K562 (cell line): Measurements from ENCODE around the gene MMP24. TPM values are rescaled to one million over a fixed set of nuclear protein-coding genes. Genes with fewer than 3 reads are reported as not detected.

Experiments
- CXXC5 ChIP-seq: fragments of 250-450 bp; sonication (Bioruptor Pico); IDR thresholded peaks from 2 replicates; pipeline ENCODE4 v1.8.0; 2022; ENCODE audit warnings: inconsistent platforms, mild to moderate bottlenecking, moderate library complexity
- FOXK2 ChIP-seq, 2 experiments: fragments of 450-650 bp; IDR thresholded peaks in 1 of 2; conservative IDR thresholded peaks in 1 of 2; 2 replicates each; pipeline ENCODE4 v1.6.1; 2016; ENCODE audit warnings: low read depth in 2 of 2, mild to moderate bottlenecking in 1 of 2
- GABPB1 ChIP-seq: sonication (generic); formaldehyde crosslinking; IDR thresholded peaks from 2 replicates; pipeline ENCODE4 v1.8.0; 2022; ENCODE audit warnings: mild to moderate bottlenecking, missing genetic modification reagents
- GABPB2 ChIP-seq: fragments of 250-450 bp; sonication (Bioruptor Pico); conservative IDR thresholded peaks from 2 replicates; pipeline ENCODE4 v1.5.1; 2021; ENCODE audit warnings: mild to moderate bottlenecking
- KDM5B ChIP-seq: fragments of 200-600 bp; sonication (generic); IDR thresholded peaks from 2 replicates; pipeline ENCODE4 v1.6.1; 2012; ENCODE audit warnings: low read depth, mild to moderate bottlenecking, moderate library complexity, low read length, control low read depth, inconsistent platforms; ENCODE audit not compliant: insufficient replicate concordance
- MEIS2 ChIP-seq: fragments of 450-650 bp; IDR thresholded peaks from 2 replicates; pipeline ENCODE4 v1.6.1; 2014; ENCODE audit warnings: mild to moderate bottlenecking; ENCODE audit not compliant: partially characterized antibody
- RBM25 ChIP-seq: fragments of 200-400 bp; formaldehyde crosslinking; IDR thresholded peaks from 2 replicates; pipeline ENCODE4 v1.6.1; 2018; ENCODE audit warnings: low read length, low read depth, moderate library complexity; ENCODE audit not compliant: severe bottlenecking
- TEAD1 ChIP-seq, 2 experiments: fragments of 450-650 bp in 1 of 2; sonication (generic) in 1 of 2; formaldehyde crosslinking; IDR thresholded peaks; 2 replicates each; pipeline versions ENCODE4 v1.4.0 to v1.8.0; 2020 to 2022; ENCODE audit warnings: mild to moderate bottlenecking in 2 of 2, missing genetic modification reagents in 1 of 2
- polyA plus RNA-seq, 8 experiments: library from polyadenylated mRNA; depleted of rRNA in 4 of 8; stranded (reverse) in 5 of 8; unstranded in 3 of 8; fragments of >200 nt; fragmentation: Nextera tagmentation in 2 of 8; fragmentation: Illumina TruSeq in 1 of 8; extraction: Ambion mirVana in 2 of 8; extraction: Trizol in 1 of 8; gene quantifications; 2 replicates each; pipeline versions ENCODE4 v1.2.1 to v1.2.3, GENCODE V29; 2011 to 2014; ENCODE audit warnings: inconsistent platforms in 1 of 8, missing spikeins in 1 of 8
- total RNA-seq, 7 experiments: library from RNA; depleted of rRNA in 6 of 7; stranded (reverse); fragments of >200 nt in 6 of 7; fragmentation: Illumina TruSeq in 2 of 7; extraction: Trizol in 2 of 7; gene quantifications; 2 replicates each; pipeline versions ENCODE4 v1.2.1 to v1.2.3, GENCODE V29; 2011 to 2021; ENCODE audit warnings: low replicate concordance in 1 of 7
- TF ChIP-seq, protein P1 (sequence below), 2 experiments: fragments of 450-650 bp in 1 of 2; IDR thresholded peaks; 2 replicates each; pipeline ENCODE4 v1.6.1; 2011 to 2017; ENCODE audit warnings: low read depth in 2 of 2, antibody characterized with exemption in 1 of 2, borderline replicate concordance in 1 of 2, low read length in 1 of 2, mild to moderate bottlenecking in 1 of 2, mixed read lengths in 1 of 2; ENCODE audit not compliant: control insufficient read depth in 1 of 2
- TF ChIP-seq, protein P2 (sequence below), 2 experiments: fragments of 450-650 bp in 1 of 2; sonication (generic) in 1 of 2; formaldehyde crosslinking in 1 of 2; IDR thresholded peaks; 2 replicates each; pipeline versions ENCODE4 v1.7.1 to v1.9.0; 2016 to 2022; ENCODE audit warnings: inconsistent platforms in 1 of 2, mild to moderate bottlenecking in 1 of 2, missing genetic modification reagents in 1 of 2
- TF ChIP-seq, protein P3 (sequence below): fragments of 250-450 bp; sonication (Bioruptor Pico); IDR thresholded peaks from 2 replicates; pipeline ENCODE4 v1.5.0; 2020; ENCODE audit warnings: mild to moderate bottlenecking

MMP24 gene
- total and polyA plus RNA-seq, 9 of the 15 experiments (the other 6 are each of a cell fraction or from before 2014, with no cell fraction given), result 0.03 to 0.07 (median 0.03) TPM; not detected in 6

DNA sequence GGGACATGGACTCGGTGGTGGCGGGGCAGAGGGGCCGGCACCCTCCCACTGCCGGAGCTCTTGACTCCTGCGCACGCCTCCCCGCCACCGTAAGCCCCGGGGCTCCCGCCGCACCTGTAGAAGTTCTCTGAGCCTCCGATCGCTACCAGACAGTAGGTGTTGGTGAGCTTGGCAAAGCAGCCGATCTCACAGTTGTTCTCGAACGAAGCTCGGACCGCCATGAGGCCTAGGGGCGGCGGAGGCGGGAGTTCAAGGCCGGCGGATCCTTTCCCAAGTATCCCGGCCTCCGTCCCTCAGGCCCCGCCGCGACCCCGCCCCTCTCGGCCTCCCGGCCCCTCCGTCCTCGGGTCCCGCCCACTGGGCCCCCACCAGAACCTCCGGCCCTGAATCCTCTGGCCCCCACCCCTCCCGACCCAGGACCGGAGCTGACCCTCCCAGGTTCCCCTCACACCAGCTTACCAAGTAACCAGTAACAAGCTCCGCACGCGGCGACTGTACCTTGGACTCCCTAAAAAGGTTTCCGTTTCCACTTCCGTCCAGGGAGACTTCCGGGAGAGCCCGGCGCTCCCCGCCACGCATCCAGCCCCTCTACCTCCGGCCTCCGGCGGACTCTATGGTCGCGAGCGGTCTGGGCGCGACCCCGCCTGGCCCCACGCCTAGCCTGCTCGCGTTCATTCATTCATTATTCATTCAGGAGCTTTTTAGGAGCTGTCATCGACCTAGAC, 57.9 kb downstream of the MMP24 start, which contains the start of gene EIF6 (continued):
- TF ChIP-seq FOXK2 (conservative IDR thresholded peaks at IDR 0.05 in 1 of 2, IDR thresholded peaks at IDR 0.05 in 1 of 2; ENCODE audit: low read depth in 2 of 2) (peak in 1 of 2 experiments; percentile 41; a peak in 1 of 4 replicates), MEIS2 (peak; percentile 70), GABPB1 (CRISPR knock-in tag) (peak; percentile 93), GABPB2 (CRISPR knock-in tag) (no peak), KDM5B (peak; percentile 78), RBM25 (no peak), CXXC5 (peak; percentile 99), TEAD1 (CRISPR knock-in tag; IDR thresholded peaks at IDR 0.05) (0 out of 4 replicates have a peak, but pooled peaks of 1 of the 2 experiments have one; percentile 52)
- TF ChIP-seq, protein P1, sequence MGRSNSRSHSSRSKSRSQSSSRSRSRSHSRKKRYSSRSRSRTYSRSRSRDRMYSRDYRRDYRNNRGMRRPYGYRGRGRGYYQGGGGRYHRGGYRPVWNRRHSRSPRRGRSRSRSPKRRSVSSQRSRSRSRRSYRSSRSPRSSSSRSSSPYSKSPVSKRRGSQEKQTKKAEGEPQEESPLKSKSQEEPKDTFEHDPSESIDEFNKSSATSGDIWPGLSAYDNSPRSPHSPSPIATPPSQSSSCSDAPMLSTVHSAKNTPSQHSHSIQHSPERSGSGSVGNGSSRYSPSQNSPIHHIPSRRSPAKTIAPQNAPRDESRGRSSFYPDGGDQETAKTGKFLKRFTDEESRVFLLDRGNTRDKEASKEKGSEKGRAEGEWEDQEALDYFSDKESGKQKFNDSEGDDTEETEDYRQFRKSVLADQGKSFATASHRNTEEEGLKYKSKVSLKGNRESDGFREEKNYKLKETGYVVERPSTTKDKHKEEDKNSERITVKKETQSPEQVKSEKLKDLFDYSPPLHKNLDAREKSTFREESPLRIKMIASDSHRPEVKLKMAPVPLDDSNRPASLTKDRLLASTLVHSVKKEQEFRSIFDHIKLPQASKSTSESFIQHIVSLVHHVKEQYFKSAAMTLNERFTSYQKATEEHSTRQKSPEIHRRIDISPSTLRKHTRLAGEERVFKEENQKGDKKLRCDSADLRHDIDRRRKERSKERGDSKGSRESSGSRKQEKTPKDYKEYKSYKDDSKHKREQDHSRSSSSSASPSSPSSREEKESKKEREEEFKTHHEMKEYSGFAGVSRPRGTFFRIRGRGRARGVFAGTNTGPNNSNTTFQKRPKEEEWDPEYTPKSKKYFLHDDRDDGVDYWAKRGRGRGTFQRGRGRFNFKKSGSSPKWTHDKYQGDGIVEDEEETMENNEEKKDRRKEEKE (IDR thresholded peaks at IDR 0.05; ENCODE audit: borderline replicate concordance in 1 of 2, control insufficient read depth in 1 of 2, low read depth in 2 of 2, low read length in 1 of 2), result peak in 1 of 2 experiments; percentile 82; a peak in 1 of 4 replicates
- TF ChIP-seq, protein P2, sequence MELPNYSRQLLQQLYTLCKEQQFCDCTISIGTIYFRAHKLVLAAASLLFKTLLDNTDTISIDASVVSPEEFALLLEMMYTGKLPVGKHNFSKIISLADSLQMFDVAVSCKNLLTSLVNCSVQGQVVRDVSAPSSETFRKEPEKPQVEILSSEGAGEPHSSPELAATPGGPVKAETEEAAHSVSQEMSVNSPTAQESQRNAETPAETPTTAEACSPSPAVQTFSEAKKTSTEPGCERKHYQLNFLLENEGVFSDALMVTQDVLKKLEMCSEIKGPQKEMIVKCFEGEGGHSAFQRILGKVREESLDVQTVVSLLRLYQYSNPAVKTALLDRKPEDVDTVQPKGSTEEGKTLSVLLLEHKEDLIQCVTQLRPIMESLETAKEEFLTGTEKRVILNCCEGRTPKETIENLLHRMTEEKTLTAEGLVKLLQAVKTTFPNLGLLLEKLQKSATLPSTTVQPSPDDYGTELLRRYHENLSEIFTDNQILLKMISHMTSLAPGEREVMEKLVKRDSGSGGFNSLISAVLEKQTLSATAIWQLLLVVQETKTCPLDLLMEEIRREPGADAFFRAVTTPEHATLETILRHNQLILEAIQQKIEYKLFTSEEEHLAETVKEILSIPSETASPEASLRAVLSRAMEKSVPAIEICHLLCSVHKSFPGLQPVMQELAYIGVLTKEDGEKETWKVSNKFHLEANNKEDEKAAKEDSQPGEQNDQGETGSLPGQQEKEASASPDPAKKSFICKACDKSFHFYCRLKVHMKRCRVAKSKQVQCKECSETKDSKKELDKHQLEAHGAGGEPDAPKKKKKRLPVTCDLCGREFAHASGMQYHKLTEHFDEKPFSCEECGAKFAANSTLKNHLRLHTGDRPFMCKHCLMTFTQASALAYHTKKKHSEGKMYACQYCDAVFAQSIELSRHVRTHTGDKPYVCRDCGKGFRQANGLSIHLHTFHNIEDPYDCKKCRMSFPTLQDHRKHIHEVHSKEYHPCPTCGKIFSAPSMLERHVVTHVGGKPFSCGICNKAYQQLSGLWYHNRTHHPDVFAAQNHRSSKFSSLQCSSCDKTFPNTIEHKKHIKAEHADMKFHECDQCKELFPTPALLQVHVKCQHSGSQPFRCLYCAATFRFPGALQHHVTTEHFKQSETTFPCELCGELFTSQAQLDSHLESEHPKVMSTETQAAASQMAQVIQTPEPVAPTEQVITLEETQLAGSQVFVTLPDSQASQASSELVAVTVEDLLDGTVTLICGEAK (IDR thresholded peaks at IDR 0.05), result peak; percentile 95
- TF ChIP-seq, protein P2 (CRISPR knock-in tag; IDR thresholded peaks at IDR 0.05), result no peak
- TF ChIP-seq, protein P3, sequence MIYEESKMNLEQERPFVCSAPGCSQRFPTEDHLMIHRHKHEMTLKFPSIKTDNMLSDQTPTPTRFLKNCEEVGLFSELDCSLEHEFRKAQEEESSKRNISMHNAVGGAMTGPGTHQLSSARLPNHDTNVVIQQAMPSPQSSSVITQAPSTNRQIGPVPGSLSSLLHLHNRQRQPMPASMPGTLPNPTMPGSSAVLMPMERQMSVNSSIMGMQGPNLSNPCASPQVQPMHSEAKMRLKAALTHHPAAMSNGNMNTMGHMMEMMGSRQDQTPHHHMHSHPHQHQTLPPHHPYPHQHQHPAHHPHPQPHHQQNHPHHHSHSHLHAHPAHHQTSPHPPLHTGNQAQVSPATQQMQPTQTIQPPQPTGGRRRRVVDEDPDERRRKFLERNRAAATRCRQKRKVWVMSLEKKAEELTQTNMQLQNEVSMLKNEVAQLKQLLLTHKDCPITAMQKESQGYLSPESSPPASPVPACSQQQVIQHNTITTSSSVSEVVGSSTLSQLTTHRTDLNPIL, result no peak
